Mammary epithelial cell (primary cell): ENCODE measurements around the gene OTOP1.

Experiments
- EZH2 ChIP-seq: IDR thresholded peaks from 2 replicates; pipeline ENCODE4 v1.6.1; 2012; ENCODE audit warnings: low read length, inconsistent platforms, borderline replicate concordance
- TF ChIP-seq, protein P1 (sequence below), 2 donors: IDR thresholded peaks in 1 of 2; conservative IDR thresholded peaks in 1 of 2; 2 replicates each; pipeline ENCODE4 v1.5.1; 2011 to 2012; ENCODE audit warnings: inconsistent platforms in 2 of 2, low read length in 2 of 2, mild to moderate bottlenecking in 2 of 2, control low read depth in 1 of 2, low read depth in 1 of 2; ENCODE audit not compliant: insufficient read depth in 1 of 2; ENCODE audit errors: extremely low read depth in 1 of 2

DNA sequence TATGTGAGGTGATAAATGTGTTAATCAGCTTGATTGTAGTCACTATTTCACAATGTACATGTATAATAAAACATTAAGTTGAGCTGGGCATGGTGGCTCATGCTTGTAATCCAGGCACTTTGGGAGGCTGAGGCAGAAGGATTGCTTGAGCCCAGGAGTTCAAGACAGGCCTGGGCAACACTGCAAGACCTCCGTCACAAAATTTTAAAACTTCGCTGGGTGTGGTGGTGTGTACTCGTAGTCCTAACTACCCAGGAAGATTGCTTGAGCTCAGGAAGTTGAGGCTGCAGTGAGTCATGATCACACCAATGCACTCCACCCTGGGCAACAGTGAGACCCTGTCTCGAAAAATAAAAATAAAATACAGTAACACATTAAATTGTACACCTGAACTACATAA is 43.1 kb upstream of the OTOP1 start:
- TF ChIP-seq, protein P1, sequence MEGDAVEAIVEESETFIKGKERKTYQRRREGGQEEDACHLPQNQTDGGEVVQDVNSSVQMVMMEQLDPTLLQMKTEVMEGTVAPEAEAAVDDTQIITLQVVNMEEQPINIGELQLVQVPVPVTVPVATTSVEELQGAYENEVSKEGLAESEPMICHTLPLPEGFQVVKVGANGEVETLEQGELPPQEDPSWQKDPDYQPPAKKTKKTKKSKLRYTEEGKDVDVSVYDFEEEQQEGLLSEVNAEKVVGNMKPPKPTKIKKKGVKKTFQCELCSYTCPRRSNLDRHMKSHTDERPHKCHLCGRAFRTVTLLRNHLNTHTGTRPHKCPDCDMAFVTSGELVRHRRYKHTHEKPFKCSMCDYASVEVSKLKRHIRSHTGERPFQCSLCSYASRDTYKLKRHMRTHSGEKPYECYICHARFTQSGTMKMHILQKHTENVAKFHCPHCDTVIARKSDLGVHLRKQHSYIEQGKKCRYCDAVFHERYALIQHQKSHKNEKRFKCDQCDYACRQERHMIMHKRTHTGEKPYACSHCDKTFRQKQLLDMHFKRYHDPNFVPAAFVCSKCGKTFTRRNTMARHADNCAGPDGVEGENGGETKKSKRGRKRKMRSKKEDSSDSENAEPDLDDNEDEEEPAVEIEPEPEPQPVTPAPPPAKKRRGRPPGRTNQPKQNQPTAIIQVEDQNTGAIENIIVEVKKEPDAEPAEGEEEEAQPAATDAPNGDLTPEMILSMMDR (conservative IDR thresholded peaks at IDR 0.05 in 1 of 2, IDR thresholded peaks at IDR 0.05 in 1 of 2; ENCODE audit: extremely low read depth in 1 of 2, insufficient read depth in 1 of 2, low read depth in 1 of 2, low read length in 2 of 2): no peak
- no peak for TF ChIP-seq EZH2
